ENCODE results near the gene ZNF804A. TPM values are rescaled to one million over a fixed set of nuclear protein-coding genes. Genes with fewer than 3 reads are reported as not detected.

The ZNF804A gene
- total RNA-seq, 1 donor from 2014 or later, result not detected

DNA sequence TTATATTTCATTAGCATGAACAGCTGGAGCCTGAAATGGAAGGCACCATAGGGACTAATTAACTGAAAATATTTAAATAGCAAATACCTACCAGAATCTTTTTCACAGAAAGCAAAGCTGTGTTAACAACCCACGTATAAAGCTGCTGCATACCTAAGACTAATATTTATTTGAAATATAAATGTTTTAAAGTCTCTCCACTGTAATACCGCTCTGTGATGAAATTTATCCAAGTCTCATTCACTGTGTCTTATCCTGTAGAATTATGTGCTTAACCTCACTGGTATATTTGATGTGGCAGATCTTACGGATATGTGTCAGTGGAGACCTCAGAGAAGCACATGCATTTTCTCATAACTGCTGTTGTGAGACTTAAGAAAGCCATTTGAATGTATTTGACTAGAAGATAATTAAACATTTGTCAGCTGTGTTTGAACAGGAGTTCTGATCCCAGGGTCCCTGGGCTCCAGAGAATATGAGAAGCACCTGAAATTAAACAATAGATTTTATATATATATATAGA, 373.3 kb downstream of the ZNF804A start:
- no peak for DNase-seq (ENCODE audit: extremely low spot score, unreplicated experiment)
- Mint-ChIP-seq H3K4me1 (ENCODE audit: unreplicated experiment) (no peaks in the 10 kb centered on the region), H3K36me3 (ENCODE audit: unreplicated experiment) (no peaks in the 10 kb centered on the region), H3K27me3 (ENCODE audit: unreplicated experiment) (no peaks in the 10 kb centered on the region), H3K27ac (ENCODE audit: unreplicated experiment) (no peak overlapping the region), H3K4me3 (ENCODE audit: unreplicated experiment) (no peak overlapping the region), H3K9me3 (ENCODE audit: unreplicated experiment) (no peaks in the 10 kb centered on the region)
- TF ChIP-seq, protein P1, sequence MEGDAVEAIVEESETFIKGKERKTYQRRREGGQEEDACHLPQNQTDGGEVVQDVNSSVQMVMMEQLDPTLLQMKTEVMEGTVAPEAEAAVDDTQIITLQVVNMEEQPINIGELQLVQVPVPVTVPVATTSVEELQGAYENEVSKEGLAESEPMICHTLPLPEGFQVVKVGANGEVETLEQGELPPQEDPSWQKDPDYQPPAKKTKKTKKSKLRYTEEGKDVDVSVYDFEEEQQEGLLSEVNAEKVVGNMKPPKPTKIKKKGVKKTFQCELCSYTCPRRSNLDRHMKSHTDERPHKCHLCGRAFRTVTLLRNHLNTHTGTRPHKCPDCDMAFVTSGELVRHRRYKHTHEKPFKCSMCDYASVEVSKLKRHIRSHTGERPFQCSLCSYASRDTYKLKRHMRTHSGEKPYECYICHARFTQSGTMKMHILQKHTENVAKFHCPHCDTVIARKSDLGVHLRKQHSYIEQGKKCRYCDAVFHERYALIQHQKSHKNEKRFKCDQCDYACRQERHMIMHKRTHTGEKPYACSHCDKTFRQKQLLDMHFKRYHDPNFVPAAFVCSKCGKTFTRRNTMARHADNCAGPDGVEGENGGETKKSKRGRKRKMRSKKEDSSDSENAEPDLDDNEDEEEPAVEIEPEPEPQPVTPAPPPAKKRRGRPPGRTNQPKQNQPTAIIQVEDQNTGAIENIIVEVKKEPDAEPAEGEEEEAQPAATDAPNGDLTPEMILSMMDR (IDR thresholded peaks at IDR 0.05), result no peak

Measured in osteocyte (in vitro differentiated cells).